Upper lobe of left lung (tissue), 6 donors: ENCODE measurements around the gene RNF6. TPM values are rescaled to one million over a fixed set of nuclear protein-coding genes. Genes with fewer than 3 reads are reported as not detected.
A peak's percentile ranks its signal among the peaks of the same experiment; 100 is the strongest.

Source experiments
- ATAC-seq, 2 donors: fragments of 200-7000 bp; cut with Tn5 transposase; one replicate each; pipeline ENCODE4 v1.9.1; 2022; ENCODE audit warnings: mild to moderate bottlenecking in 2 of 2, moderate library complexity in 2 of 2; ENCODE audit not compliant: low FRiP score in 2 of 2
- DNase-seq, 2 donors: peaks; one replicate each; pipeline ENCODE4 v3.0.0-alpha.2; 2019 to 2020
- H3K27ac ChIP-seq, 4 donors: fragments of 200-600 bp; sonication (generic); one replicate each; pipeline ENCODE4 v1.5.1; 2016 to 2019
- H3K27me3 ChIP-seq, 4 donors: fragments of 200-600 bp; sonication (generic); one replicate each; pipeline ENCODE4 v1.5.1; 2017 to 2019
- H3K36me3 ChIP-seq, 4 donors: fragments of 200-600 bp; sonication (generic); one replicate each; pipeline ENCODE4 v1.5.1; 2016 to 2019
- H3K4me1 ChIP-seq, 4 donors: fragments of 200-600 bp; sonication (generic); one replicate each; pipeline ENCODE4 v1.5.1; 2018 to 2019
- H3K4me3 ChIP-seq, 4 donors: fragments of 200-600 bp; sonication (generic); one replicate each; pipeline ENCODE4 v1.5.1; 2017 to 2019; ENCODE audit warnings: mild to moderate bottlenecking in 2 of 4, moderate library complexity in 1 of 4
- H3K9me3 ChIP-seq, 4 donors: fragments of 200-600 bp; sonication (generic); one replicate each; pipeline ENCODE4 v1.5.1; 2018 to 2019
- CTCF ChIP-seq, 6 experiments: fragments of 450-650 bp in 4 of 6; fragments of 200-600 bp in 2 of 6; sonication (generic) in 2 of 6; IDR thresholded peaks; one replicate each; pipeline ENCODE4 v1.5.1; 2016 to 2019; ENCODE audit warnings: antibody characterized with exemption in 6 of 6
- EP300 ChIP-seq, 4 donors: sonication (generic); formaldehyde crosslinking; IDR thresholded peaks; one replicate each; pipeline ENCODE4 v1.5.1; 2017; ENCODE audit warnings: antibody characterized with exemption in 4 of 4, control low read depth in 2 of 4
- POLR2A ChIP-seq, 4 donors: fragments of 450-650 bp; IDR thresholded peaks; one replicate each; pipeline ENCODE4 v1.5.1; 2016 to 2017; ENCODE audit warnings: antibody characterized with exemption in 4 of 4, mild to moderate bottlenecking in 2 of 4
- POLR2AphosphoS5 ChIP-seq, 2 donors: sonication (generic); formaldehyde crosslinking; IDR thresholded peaks; one replicate each; pipeline ENCODE4 v1.5.1; 2017; ENCODE audit warnings: antibody characterized with exemption in 2 of 2
- WGBS, 2 donors: methylation state at CpG; one replicate each; pipeline ENCODE4 v1.1.5; 2017 to 2018; 5-methylcytosine and 5-hydroxymethylcytosine counted together
- total RNA-seq, 6 donors: library from RNA; depleted of rRNA in 4 of 6; stranded (reverse); fragments of >200 nt in 4 of 6; gene quantifications; one replicate each; pipeline versions ENCODE4 v1.1.0 to v1.2.1, GENCODE V29; 2016 to 2021
- donor health status: DM: no; HTN: no; CAD: no; lungs with moderate emphysema.
- donor health status: DM: no; HTN: yes; CAD: no; lungs with severe emphysema.

RNF6 gene
- total RNA-seq, 6 donors from 2014 or later: 14.7 to 39.9 (median 30.7) TPM

GRCh38 chr13:26259634-26260033 is 37.5 kb upstream of the RNF6 start:
- no peak for ATAC-seq

GRCh38 chr13:26257049-26257448 is 34.9 kb upstream of the RNF6 start:
- ATAC-seq: no peak

More at GRCh38 chr13:26259634-26260033, 37.5 kb upstream of the RNF6 start:
- Histone ChIP-seq H3K27ac (no peak overlapping the region), H3K36me3 (no peaks in the 10 kb centered on the region), H3K27me3 (no peaks in the 10 kb centered on the region), H3K4me3 (no peak overlapping the region), H3K4me1 (peaks cover 13 to 27% (median 15%) of the 10 kb centered on the region in 4 donors), H3K9me3 (no peaks in the 10 kb centered on the region)
- DNase-seq: no peak
- TF ChIP-seq POLR2AphosphoS5 (IDR thresholded peaks at IDR 0.05) (no peak), EP300 (IDR thresholded peaks at IDR 0.05) (no peak), POLR2A (IDR thresholded peaks at IDR 0.05) (no peak), CTCF (IDR thresholded peaks at IDR 0.05) (no peak)
- 85 to 95% methylated on average over 3 of the region's 3 CpGs for WGBS, 2 donors

GRCh38 chr13:26255691-26256277 is 33.7 kb upstream of the RNF6 start:
- Histone ChIP-seq H3K4me3 (peak overlapping the region in 3 of 4 donors; percentile 79 to 99 (median 93)), H3K27ac (no peak overlapping the region), H3K4me1 (peaks cover 13 to 27% (median 15%) of the 10 kb centered on the region in 4 donors), H3K27me3 (no peaks in the 10 kb centered on the region), H3K9me3 (no peaks in the 10 kb centered on the region), H3K36me3 (no peaks in the 10 kb centered on the region)
- DNase-seq: no peak
- 50 to 57% methylated on average over 10 of the region's 10 CpGs for WGBS, 2 donors
- TF ChIP-seq CTCF (IDR thresholded peaks at IDR 0.05) (no peak), POLR2AphosphoS5 (IDR thresholded peaks at IDR 0.05) (no peak), EP300 (IDR thresholded peaks at IDR 0.05) (no peak), POLR2A (IDR thresholded peaks at IDR 0.05) (no peak)
- ATAC-seq: no peak

More at GRCh38 chr13:26257049-26257448, 34.9 kb upstream of the RNF6 start:
- no peak overlapping the region for H3K27ac ChIP-seq
- H3K4me3 ChIP-seq: no peak overlapping the region
- DNase-seq: no peak
- no peaks in the 10 kb centered on the region for H3K9me3 ChIP-seq
- TF ChIP-seq POLR2A (IDR thresholded peaks at IDR 0.05): no peak
- TF ChIP-seq EP300 (IDR thresholded peaks at IDR 0.05): no peak
- no peak for TF ChIP-seq CTCF (IDR thresholded peaks at IDR 0.05)
- TF ChIP-seq POLR2AphosphoS5 (IDR thresholded peaks at IDR 0.05): no peak
- H3K27me3 ChIP-seq: no peaks in the 10 kb centered on the region
- 60 to 62% methylated on average over 2 of the region's 2 CpGs for WGBS, 2 donors
- H3K4me1 ChIP-seq: peaks cover 13 to 27% (median 15%) of the 10 kb centered on the region in 4 donors
- no peaks in the 10 kb centered on the region for H3K36me3 ChIP-seq

GRCh38 chr13:26255115-26255514 is 33.0 kb upstream of the RNF6 start:
- Histone ChIP-seq H3K36me3 (no peaks in the 10 kb centered on the region), H3K4me3 (peak overlapping the region; percentile 79 to 99 (median 92)), H3K27me3 (no peaks in the 10 kb centered on the region), H3K4me1 (peaks cover 13 to 27% (median 15%) of the 10 kb centered on the region in 4 donors), H3K9me3 (no peaks in the 10 kb centered on the region), H3K27ac (peak overlapping the region; percentile 89 to 98 (median 94))
- 4% methylated on average over 7 of the region's 7 CpGs for WGBS, 2 donors
- DNase-seq (no peak), ATAC-seq (no peak)
- TF ChIP-seq POLR2AphosphoS5 (IDR thresholded peaks at IDR 0.05) (no peak), POLR2A (IDR thresholded peaks at IDR 0.05) (no peak)

- TF ChIP-seq EP300 (IDR thresholded peaks at IDR 0.05) (no peak), CTCF (IDR thresholded peaks at IDR 0.05) (no peak), POLR2A (IDR thresholded peaks at IDR 0.05) (no peak)
- peak; percentile 73 to 79 for ATAC-seq
- H3K27ac ChIP-seq: peak overlapping the region; percentile 89 to 98 (median 94)
These were observed 32.5 kb upstream of the RNF6 start for GRCh38 chr13:26254583-26255111.

More at GRCh38 chr13:26254583-26255111, 32.5 kb upstream of the RNF6 start:
- H3K27me3 ChIP-seq: no peaks in the 10 kb centered on the region
- 0 to 1% methylated on average over 23 to 25 of the region's 35 CpGs for WGBS, 2 donors
- no peaks in the 10 kb centered on the region for H3K36me3 ChIP-seq
- H3K4me3 ChIP-seq: peak overlapping the region; percentile 79 to 99 (median 92)
- H3K4me1 ChIP-seq: peaks cover 13 to 27% (median 15%) of the 10 kb centered on the region in 4 donors
- peak; percentile 70 to 92 for DNase-seq
- H3K9me3 ChIP-seq: no peaks in the 10 kb centered on the region
